ENCODE measurements around the gene ESF1.

ESF1 gene

GRCh38 chr20:13678944-13679343 is 105.8 kb downstream of the ESF1 start:
- no peak for DNase-seq (ENCODE audit: low read depth)

GRCh38 chr20:13677241-13677640 is 107.5 kb downstream of the ESF1 start:
- DNase-seq (ENCODE audit: low read depth): no peak

DNA sequence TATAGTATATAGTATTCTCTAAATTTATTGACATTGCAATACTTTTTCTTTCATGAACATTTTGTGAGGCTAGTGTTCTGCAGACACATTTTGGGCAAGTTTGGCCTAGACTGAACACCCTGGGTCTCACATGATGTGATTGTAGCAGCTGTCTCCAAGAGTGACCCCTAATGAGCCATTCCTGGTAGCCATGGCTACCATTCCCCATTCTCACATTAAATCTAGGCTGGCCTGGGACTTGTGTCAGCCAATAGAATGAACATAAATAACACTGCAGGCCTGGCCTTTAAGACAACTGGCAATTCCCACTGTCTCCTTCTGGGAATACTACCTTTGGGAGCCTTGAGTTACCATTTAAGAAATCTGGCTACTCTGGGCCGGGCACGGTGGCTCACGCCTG is 108.0 kb downstream of the ESF1 start:
- no peak for DNase-seq (ENCODE audit: low read depth)

DNA sequence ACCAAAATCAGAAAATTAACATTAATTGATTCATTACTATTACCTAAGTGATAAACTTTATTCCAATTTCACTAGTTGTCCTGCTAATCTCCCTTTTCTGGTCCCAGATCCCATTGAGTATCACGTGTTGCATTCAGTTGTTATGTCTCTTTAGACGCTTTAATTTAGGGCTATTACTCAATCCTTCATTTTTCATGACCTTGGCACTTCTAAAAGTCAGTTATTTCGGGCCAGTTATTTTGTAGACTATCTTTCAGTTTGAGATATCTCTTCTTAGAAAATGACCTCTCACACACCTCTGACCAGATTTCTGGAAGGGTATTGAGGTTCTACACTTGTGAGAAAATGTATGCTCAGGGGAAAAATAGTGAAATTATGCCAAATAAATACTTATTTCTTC is 112.0 kb downstream of the ESF1 start:
- DNase-seq (ENCODE audit: low read depth): no peak

GRCh38 chr20:13671916-13672378 is 112.8 kb downstream of the ESF1 start:
- DNase-seq (ENCODE audit: low read depth): no peak

- no peak for DNase-seq (ENCODE audit: low read depth)
Observed at GRCh38 chr20:13671512-13671911, 113.2 kb downstream of the ESF1 start.

GRCh38 chr20:13670160-13670559 is 114.6 kb downstream of the ESF1 start:
- DNase-seq (ENCODE audit: low read depth): no peak

- no peak for DNase-seq (ENCODE audit: low read depth)
Observed at GRCh38 chr20:13665709-13666395, 118.9 kb downstream of the ESF1 start.
